Measurements from ENCODE around the gene EFHD2. TPM values are rescaled to one million over a fixed set of nuclear protein-coding genes. Genes with fewer than 3 reads are reported as not detected.
"Not testable (repeated sequence)": the region's sequence is repeated elsewhere in the genome, so short reads cannot be mapped to it uniquely, and the experiment has no call there.

The EFHD2 gene
- polyA plus RNA-seq, 1 donor from 2014 or later = 10.3 TPM

- Histone ChIP-seq H3K27ac (ENCODE audit: low read length) (no peak overlapping the region), H3K79me2 (replicated peaks; ENCODE audit: insufficient read depth, low read length) (no peaks in the 10 kb centered on the region), H3K4me2 (ENCODE audit: low read length) (no peak overlapping the region), H3F3A (ENCODE audit: insufficient read depth, low read length, poor library complexity, severe bottlenecking) (no peaks in the 10 kb centered on the region), H3K9me3 (ENCODE audit: low read length) (no peaks in the 10 kb centered on the region), H3K4me3 (ENCODE audit: low read length) (no peak overlapping the region), H4K20me1 (ENCODE audit: insufficient read depth) (no peaks in the 10 kb centered on the region), H3K27me3 (ENCODE audit: insufficient read depth, low read depth, low read length) (no peaks in the 10 kb centered on the region), H3K9me2 (ENCODE audit: insufficient read depth, low read length) (no peaks in the 10 kb centered on the region), H2AFZ (ENCODE audit: low read depth, low read length) (no peak overlapping the region), H3K36me3 (ENCODE audit: insufficient read depth, low read length) (no peaks in the 10 kb centered on the region), H3K9ac (ENCODE audit: low read length) (no peak overlapping the region)
- TF ChIP-seq EP300 (conservative IDR thresholded peaks at IDR 0.05; ENCODE audit: poor library complexity, severe bottlenecking) (no peak), REST (IDR thresholded peaks at IDR 0.05; ENCODE audit: borderline replicate concordance) (no peak), TAF1 (IDR thresholded peaks at IDR 0.05; ENCODE audit: low read depth) (no peak), RAD21 (conservative IDR thresholded peaks at IDR 0.05) (no peak)
Observed at GRCh38 chr1:15386164-15386749, 23.4 kb upstream of the EFHD2 start.

- Histone ChIP-seq H3K79me2 (replicated peaks; ENCODE audit: insufficient read depth, low read length) (no peaks in the 10 kb centered on the region), H3F3A (ENCODE audit: insufficient read depth, low read length, poor library complexity, severe bottlenecking) (no peaks in the 10 kb centered on the region), H4K20me1 (ENCODE audit: insufficient read depth) (no peaks in the 10 kb centered on the region), H3K9me3 (ENCODE audit: low read length) (no peaks in the 10 kb centered on the region), H3K36me3 (ENCODE audit: insufficient read depth, low read length) (no peaks in the 10 kb centered on the region), H3K27me3 (ENCODE audit: insufficient read depth, low read depth, low read length) (no peaks in the 10 kb centered on the region), H3K27ac (ENCODE audit: low read length) (no peak overlapping the region), H3K9me2 (ENCODE audit: insufficient read depth, low read length) (no peaks in the 10 kb centered on the region), H3K9ac (ENCODE audit: low read length) (no peak overlapping the region), H3K4me3 (ENCODE audit: low read length) (no peak overlapping the region), H2AFZ (ENCODE audit: low read depth, low read length) (no peak overlapping the region), H3K4me2 (ENCODE audit: low read length) (no peak overlapping the region)
- TF ChIP-seq RAD21 (conservative IDR thresholded peaks at IDR 0.05) (no peak), SMC3 (conservative IDR thresholded peaks at IDR 0.05; ENCODE audit: poor library complexity) (no peak), EZH2 (IDR thresholded peaks at IDR 0.05; ENCODE audit: borderline replicate concordance, insufficient read depth, low read length, poor library complexity, severe bottlenecking) (no peak), POLR2AphosphoS5 (IDR thresholded peaks at IDR 0.05) (no peak), EP300 (conservative IDR thresholded peaks at IDR 0.05; ENCODE audit: poor library complexity, severe bottlenecking) (no peak), CTCF (IDR thresholded peaks at IDR 0.05; ENCODE audit: poor library complexity, severe bottlenecking) (no peak), REST (IDR thresholded peaks at IDR 0.05; ENCODE audit: borderline replicate concordance) (no peak), TAF1 (IDR thresholded peaks at IDR 0.05; ENCODE audit: low read depth) (no peak), MXI1 (conservative IDR thresholded peaks at IDR 0.05; ENCODE audit: poor library complexity, severe bottlenecking) (no peak)
Observed at GRCh38 chr1:15388201-15388880, 21.3 kb upstream of the EFHD2 start.

GRCh38 chr1:15389828-15390227 is 19.9 kb upstream of the EFHD2 start:
- H3F3A ChIP-seq (ENCODE audit: insufficient read depth, low read length, poor library complexity, severe bottlenecking); H3K9me2 ChIP-seq (ENCODE audit: insufficient read depth, low read length); H2AFZ ChIP-seq (ENCODE audit: low read depth, low read length); H3K4me2 ChIP-seq (ENCODE audit: low read length); H3K4me3 ChIP-seq (ENCODE audit: low read length); H3K36me3 ChIP-seq (ENCODE audit: insufficient read depth, low read length); H3K27ac ChIP-seq (ENCODE audit: low read length); H3K27me3 ChIP-seq (ENCODE audit: insufficient read depth, low read depth, low read length); H3K9ac ChIP-seq (ENCODE audit: low read length); H4K20me1 ChIP-seq (ENCODE audit: insufficient read depth); H3K9me3 ChIP-seq (ENCODE audit: low read length); H3K79me2 ChIP-seq (replicated peaks; ENCODE audit: insufficient read depth, low read length): not testable (repeated sequence)

Data from neural cell (in vitro differentiated cells).